NCI-H1105 (cell line): ENCODE results near the gene PRRT1.

Source experiments
- DNase-seq: peaks from one replicate; lab custom pipeline; 2025; lab: John Stamatoyannopoulos, UW

PRRT1 gene

DNA sequence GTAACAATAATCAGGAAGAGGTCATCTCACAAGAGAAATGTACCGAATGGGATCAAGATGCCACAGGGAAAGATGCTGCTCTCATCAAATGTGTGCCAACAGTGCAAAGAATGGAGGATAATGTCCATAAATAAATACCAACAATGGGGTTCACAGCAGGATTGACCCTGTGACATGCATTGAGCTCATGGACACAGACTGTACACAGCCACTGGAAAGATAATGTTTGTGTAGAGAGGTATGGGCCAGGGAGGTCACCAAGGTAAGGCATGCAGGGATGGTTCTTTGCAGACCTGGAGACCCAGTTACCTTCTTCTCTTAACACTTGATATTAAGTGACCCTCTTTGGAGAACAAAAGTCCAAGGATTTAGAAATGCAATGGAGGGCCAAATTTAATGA, 22.7 kb upstream of the PRRT1 start:
- no peak for DNase-seq

- DNase-seq = no peak
Observed at GRCh38 chr6:32173051-32173727, 21.4 kb upstream of the PRRT1 start.

DNA sequence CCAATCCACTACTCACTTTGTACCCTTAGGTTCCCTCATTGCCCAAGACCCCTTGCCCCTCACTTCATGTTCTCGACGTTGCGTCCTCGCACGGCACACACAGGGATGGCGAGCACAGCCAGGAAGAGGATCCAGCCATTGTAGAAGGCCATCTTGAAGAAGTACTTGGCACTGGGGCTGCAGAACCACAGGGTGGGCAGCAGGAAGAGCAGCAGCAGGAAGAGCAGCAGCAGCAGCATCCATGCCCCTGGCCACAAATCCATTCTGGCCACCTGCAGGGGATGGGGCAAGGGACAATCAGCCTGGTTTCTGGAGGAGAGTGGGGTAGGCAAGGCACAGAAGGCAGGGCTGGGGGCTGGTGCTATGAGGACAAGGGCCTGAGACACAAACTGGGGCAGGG, 19.5 kb upstream of the PRRT1 start:
- DNase-seq = no peak

DNA sequence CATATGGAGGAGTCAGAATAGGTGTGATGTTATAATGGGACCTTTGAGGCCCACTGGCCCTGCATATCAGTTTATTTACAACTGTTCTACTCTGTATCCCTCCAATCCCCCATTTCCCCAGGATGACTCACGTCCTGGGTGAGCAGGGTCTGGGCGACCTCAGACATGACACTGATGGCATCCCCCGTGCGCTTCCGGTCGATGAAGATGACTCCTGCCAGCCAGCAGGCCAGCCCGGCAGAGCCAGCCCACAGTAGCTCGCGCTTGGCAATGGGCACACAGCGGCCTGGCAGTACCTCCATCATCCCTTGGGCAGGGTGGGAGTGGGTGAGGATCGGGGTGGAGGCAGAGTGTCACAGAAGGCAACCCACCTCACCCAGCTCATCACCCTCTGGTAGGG, 18.6 kb upstream of the PRRT1 start:
- no peak for DNase-seq

DNA sequence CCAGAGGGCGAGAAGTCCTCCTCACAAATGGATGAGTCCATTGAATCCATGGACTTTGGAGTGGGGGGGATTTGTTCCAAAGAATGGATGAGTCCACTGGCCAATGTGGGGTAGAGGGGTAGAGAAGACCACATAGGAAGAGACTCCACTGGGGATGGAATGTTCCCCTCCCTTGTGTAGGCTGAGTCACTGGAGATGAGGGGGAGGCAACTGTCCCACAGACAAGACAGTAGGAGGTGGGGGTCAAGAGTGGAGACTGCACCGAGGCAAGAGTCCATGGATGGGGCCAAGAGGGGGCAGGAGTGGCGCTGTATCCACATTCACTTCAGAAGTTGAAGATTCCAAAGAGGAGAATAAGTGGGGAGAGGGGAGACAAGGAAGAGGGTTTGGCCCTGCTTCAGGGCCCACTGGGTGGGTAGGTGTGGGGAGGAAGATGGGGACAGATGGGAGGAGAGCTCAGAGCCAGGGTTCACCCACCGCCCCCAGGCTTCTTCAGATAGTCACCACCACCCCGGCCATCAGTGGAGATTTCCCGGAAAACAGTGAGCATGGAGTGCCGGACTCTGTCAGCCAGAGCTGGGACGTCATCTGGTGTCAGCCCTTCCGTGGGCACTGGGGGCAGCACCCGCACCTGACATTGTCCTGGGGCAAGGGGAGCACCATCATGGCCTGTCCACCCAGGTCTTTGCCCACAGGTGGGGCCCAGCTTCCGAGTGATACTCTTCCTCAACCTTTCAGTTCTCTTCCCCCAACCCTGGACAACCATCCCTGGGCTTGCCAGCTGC, 17.3 kb upstream of the PRRT1 start:
- DNase-seq = no peak

DNA sequence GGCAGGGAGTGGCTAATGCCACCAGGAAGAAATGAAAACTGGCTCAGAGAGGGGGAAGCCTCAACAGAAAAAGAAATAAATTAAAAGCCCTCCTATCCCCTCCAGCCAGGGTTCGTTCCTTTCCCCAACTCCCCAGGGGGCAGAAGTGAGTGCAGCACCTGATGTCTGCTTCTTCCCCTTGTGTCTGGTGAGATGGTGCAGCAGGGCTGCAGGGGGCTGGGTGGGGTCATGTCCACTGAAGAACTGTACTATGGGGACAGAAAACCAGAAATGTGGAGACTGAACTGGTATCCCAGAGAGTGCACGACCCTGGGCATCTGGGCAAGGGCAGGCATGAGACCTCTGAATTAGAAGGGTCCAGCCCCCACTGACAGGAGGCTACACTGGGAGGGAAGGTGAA, 16.6 kb upstream of the PRRT1 start:
- DNase-seq = no peak

- DNase-seq = no peak
Observed at GRCh38 chr6:32167761-32168262, 16.1 kb upstream of the PRRT1 start.

DNA sequence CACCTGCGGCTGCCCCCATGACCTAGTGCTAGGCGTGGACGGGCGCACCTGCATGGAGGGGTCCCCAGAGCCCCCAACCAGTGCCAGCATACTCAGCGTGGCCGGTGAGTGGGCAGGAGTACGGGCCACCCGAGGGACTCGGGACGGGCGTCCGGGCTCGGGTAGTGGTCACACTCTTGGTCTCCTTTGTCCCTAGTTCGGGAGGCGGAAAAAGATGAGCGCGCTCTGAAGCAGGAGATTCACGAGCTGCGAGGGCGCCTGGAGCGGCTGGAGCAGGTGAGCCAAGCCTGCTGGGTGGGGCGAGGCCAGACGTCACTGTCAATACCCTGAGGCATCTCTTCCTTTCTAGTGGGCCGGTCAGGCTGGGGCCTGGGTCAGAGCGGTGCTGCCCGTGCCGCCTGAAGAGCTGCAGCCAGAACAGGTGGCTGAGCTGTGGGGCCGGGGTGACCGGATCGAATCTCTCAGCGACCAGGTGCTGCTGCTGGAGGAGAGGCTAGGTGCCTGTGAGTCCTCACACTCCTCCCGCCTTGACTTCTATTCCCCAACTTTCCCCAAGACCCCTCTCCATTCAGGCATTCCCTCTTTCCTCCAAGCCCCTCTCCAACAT, 15.5 kb upstream of the PRRT1 start:
- DNase-seq = no peak

DNA sequence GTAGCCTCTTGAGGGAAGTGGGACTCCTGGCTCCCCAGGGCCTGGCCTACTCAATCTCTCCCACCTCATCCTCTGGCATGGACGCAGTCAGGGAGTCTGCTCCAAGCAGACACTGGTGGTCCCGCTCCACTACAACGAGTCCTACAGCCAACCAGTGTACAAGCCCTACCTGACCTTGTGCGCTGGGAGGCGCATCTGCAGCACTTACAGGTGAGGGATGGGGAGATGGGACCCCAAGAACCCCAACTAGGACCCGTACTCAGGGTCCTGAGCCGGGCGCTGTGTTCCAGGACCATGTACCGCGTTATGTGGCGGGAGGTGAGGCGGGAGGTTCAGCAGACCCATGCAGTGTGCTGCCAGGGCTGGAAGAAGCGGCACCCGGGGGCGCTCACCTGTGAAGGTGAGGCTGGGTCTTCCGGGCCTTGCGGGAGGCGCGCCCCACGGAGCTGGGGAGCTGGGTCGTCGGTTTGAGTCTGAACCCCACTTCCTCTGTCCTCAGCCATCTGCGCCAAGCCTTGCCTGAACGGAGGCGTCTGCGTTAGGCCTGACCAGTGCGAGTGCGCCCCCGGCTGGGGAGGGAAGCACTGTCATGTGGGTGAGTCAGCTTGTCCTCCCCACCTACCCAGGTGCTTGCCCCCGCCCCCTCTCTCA, 14.8 kb upstream of the PRRT1 start:
- DNase-seq = no peak

- no peak for DNase-seq
Observed at GRCh38 chr6:32164295-32164694, 12.6 kb upstream of the PRRT1 start, which contains the start of gene EGFL8. TSS of gene EGFL8 (plus strand) at chr6:32164595. CDS start at chr6:32166166, 1,571 bp downstream.

- DNase-seq = no peak
Observed at GRCh38 chr6:32163559-32164258, 12.0 kb upstream of the PRRT1 start.

DNA sequence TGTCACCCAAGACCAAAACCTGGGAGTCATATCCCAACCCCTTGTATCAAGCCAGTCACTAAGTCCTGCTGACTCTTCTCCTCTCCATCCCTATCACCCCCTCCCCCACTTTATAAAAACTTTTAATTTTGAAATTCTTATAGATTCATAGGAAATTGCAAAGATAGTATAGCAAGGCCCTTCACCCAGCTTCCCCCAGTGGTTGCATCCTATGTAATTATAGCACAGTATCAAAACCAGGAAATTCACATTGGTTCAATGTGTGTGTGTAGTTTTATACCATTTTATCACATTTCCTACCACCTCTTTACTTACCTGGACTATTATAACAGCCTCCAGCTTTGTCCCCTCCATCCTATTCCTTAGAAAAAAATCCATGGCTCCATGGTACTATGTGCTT, 6.3 kb upstream of the PRRT1 start:
- no peak for DNase-seq

DNA sequence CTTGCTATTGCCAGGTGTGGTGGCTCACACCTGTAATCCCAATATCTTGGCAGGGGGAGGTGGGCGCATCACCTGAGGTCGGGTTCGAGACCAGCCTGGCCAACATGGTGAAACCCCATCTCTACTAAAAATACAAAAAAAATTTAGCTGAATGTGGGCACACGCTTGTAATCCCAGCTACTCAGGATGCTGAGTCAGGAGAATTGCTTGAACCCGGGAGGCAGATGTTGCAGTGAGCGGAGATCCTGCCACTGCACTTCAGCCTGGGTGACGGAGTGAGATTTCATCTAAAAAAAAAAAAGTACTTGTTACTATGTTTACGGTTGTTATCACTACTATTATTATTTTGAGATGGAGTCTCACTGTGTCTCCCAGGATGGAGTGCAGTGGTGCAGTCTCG, 5.2 kb upstream of the PRRT1 start:
- no peak for DNase-seq

DNA sequence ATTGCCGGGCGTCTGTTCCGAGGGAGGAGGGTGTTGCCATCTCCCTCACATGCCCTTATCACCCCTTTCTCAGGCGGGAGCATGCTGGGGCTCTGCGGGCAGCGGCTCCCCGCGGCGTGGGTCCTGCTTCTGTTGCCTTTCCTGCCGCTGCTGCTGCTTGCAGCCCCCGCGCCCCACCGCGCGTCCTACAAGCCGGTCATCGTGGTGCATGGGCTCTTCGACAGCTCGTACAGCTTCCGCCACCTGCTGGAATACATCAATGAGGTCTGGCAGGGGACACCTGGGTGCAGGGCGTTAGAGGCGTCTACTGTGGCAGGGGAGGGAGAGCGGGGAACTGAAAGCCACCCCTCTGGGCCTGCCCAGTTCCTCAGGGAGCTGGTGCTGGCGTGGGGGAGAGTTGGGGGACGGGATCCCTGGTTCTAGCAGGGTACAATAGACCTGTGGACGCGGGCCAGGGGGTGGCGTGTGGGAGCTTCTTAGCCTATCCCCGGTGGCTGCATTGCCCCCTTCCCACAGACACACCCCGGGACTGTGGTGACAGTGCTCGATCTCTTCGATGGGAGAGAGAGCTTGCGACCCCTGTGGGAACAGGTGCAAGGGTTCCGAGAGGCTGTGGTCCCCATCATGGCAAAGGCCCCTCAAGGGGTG, 2.9 kb upstream of the PRRT1 start:
- DNase-seq = peak; percentile 69

DNA sequence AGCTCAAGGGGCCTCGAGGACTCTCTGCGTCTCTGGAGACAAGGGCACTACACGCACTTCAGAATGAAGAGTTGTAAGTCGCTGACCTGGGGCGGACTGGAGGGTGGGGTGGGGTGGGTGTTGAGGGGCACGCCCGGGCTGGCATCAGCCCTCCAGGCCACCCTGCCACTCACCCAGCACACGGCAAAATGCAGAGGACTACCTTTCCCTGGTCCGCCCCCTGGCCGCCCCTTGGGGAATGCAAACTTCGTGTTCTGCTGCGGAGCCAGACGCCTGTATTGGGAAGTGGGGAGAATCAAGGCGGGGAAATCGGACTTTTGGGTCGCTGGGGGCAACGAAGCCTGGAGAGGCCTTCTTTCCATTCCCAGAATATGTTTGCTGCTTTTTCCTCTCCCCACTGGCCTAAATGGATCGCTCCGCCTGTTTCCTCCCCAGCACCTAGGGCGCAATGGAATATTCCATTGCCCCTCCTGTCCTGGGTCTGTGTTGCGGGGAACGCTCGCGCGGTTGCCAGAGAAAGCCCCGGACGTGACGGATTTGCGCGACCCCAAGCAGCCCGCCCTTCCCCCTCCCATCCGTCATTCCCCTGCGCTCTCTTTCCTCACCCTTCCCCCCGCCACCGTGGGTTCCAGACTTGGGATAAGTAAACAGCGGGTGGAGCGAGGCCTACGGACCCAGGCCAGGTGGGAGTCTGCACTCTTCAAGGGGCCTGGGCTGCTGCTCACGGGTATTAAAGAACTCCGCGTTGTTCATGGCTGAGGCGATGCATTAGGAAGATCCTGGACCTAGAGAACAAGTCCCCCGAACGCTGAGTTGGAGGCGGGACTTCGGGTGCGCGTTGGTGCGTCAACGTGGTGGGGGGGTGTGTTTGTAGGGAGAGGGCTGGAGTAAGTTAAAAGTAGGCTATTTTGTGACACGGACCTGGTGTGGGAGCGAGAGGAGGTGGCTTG, 2.1 kb upstream of the PRRT1 start, which contains the start of gene PPT2:
Gene PPT2, plus strand, starts transcription at position 578 of the 950 bp plus-strand sequence. CDS start 454 bp downstream, outside the sequence.
- peak; percentile 82 for DNase-seq

GRCh38 chr6:32152769-32153563, 1.2 kb upstream of the PRRT1 start:
- DNase-seq = no peak

DNA sequence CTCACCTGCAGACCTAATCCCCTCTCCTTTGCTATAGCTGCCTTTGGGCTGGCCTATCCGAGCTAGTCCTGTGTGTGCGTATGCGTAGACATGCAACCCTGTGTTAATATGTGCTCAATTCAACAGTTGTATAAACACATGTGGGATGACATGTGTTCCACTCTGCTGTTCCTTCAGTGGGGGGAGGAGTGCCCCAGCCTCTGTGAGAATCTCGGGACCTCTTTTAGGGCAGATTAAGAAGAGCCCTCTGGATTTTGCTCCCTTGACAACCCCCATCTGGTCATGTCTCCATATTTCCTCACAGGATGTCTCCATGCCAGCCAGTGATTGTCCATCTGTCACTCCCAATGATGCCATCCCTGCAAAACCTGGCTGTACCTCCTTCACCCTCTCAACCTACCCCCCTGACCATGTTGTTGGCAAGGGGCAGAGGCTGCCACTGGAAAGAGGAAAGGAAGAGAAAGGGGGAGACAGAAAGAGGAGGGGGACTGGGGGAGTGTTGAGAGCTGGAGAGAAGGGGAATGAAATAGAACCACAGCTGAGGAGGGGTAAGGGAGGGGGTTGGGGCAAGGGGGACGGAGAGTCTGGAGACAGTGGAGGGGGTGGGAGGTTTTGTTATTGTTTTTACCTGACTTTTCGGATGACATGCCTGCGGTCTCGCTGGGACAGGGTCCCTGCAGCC, 417 bp downstream of the PRRT1 start:
- DNase-seq = no peak
